Transverse colon (tissue), 4 donors: Measurements from ENCODE around the gene LETM1.

Source experiments
- EP300 ChIP-seq: sonication (generic); formaldehyde crosslinking; IDR thresholded peaks from one replicate; pipeline ENCODE4 v1.6.1; 2017; ENCODE audit warnings: antibody characterized with exemption, low read depth
- POLR2A ChIP-seq: fragments of 450-650 bp; IDR thresholded peaks from one replicate; pipeline ENCODE4 v1.6.1; 2016; ENCODE audit warnings: antibody characterized with exemption, mild to moderate bottlenecking, moderate library complexity
- POLR2AphosphoS5 ChIP-seq, 3 donors: sonication (generic); formaldehyde crosslinking; IDR thresholded peaks; one replicate each; pipeline ENCODE4 v1.6.1; 2016; ENCODE audit warnings: antibody characterized with exemption in 3 of 3
- TF ChIP-seq, protein P1 (sequence below), 5 experiments: fragments of 200-600 bp in 3 of 5; fragments of 450-650 bp in 2 of 5; sonication (generic) in 3 of 5; IDR thresholded peaks; 1 replicate in 2 of 5; 2 replicates in 3 of 5; pipeline ENCODE4 v1.5.1; 2016 to 2017; ENCODE audit warnings: antibody characterized with exemption in 5 of 5, inconsistent platforms in 3 of 5, mild to moderate bottlenecking in 2 of 5, moderate library complexity in 1 of 5

DNA sequence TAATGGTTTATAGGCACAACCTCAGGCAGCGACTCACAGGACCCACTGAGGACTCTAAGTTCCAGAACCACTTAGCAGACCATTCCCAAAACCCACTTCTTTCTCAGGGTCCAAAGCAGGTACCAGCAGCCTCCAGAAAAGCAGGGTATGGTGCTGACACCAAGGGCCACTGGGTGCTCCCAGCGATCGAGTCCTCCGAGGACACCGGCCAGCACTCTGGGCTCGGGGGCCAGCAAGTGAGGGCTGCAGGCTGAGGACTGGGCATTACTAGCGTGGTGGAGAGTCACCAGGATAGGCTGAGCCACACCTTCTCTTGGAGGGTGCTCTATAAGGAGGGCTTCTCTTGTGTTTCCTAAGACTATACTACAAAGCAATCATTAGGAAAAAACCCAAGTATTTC, 19.3 kb downstream of the LETM1 start:
- TF ChIP-seq, protein P1, sequence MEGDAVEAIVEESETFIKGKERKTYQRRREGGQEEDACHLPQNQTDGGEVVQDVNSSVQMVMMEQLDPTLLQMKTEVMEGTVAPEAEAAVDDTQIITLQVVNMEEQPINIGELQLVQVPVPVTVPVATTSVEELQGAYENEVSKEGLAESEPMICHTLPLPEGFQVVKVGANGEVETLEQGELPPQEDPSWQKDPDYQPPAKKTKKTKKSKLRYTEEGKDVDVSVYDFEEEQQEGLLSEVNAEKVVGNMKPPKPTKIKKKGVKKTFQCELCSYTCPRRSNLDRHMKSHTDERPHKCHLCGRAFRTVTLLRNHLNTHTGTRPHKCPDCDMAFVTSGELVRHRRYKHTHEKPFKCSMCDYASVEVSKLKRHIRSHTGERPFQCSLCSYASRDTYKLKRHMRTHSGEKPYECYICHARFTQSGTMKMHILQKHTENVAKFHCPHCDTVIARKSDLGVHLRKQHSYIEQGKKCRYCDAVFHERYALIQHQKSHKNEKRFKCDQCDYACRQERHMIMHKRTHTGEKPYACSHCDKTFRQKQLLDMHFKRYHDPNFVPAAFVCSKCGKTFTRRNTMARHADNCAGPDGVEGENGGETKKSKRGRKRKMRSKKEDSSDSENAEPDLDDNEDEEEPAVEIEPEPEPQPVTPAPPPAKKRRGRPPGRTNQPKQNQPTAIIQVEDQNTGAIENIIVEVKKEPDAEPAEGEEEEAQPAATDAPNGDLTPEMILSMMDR (IDR thresholded peaks at IDR 0.05) = no peak
- TF ChIP-seq EP300 (no peak), POLR2AphosphoS5 (IDR thresholded peaks at IDR 0.05) (no peak), POLR2A (no peak)
